Stomach smooth muscle (tissue), 2 donors: ENCODE measurements around the gene SULF2.

Experiments used
- H3K27ac ChIP-seq: one replicate; pipeline ENCODE4 v1.7.0; 2013; ENCODE audit warnings: mild to moderate bottlenecking, low read length, inconsistent platforms
- H3K27me3 ChIP-seq, 2 donors: one replicate each; pipeline ENCODE4 v1.7.0; 2013; ENCODE audit warnings: low read length in 2 of 2; ENCODE audit not compliant: insufficient read depth in 2 of 2, control insufficient read depth in 1 of 2
- H3K36me3 ChIP-seq, 2 donors: one replicate each; pipeline ENCODE4 v1.7.0; 2013; ENCODE audit warnings: low read length in 2 of 2; ENCODE audit not compliant: control insufficient read depth in 2 of 2, insufficient read depth in 2 of 2
- H3K4me1 ChIP-seq: one replicate; pipeline ENCODE4 v1.7.0; 2013; ENCODE audit warnings: low read length; ENCODE audit not compliant: control insufficient read depth, insufficient read depth
- H3K4me3 ChIP-seq, 2 donors: one replicate each; pipeline ENCODE4 v1.7.0; 2013; ENCODE audit warnings: low read length in 2 of 2
- H3K9ac ChIP-seq, 2 donors: one replicate each; pipeline ENCODE4 v1.7.0; 2013; ENCODE audit warnings: low read length in 2 of 2, mild to moderate bottlenecking in 1 of 2
- H3K9me3 ChIP-seq, 2 donors: one replicate each; pipeline ENCODE4 v1.7.0; 2013; ENCODE audit warnings: low read length in 2 of 2; ENCODE audit not compliant: control insufficient read depth in 2 of 2
- donor health status: healthy.
- donor health status: Pancreatic carcinoma.

Gene SULF2

GRCh38 chr20:47680804-47681529, 104.3 kb downstream of the SULF2 start:
- Histone ChIP-seq H3K27me3 (no peaks in the 10 kb centered on the region), H3K27ac (no peak overlapping the region), H3K9me3 (no peaks in the 10 kb centered on the region), H3K4me1 (peaks cover 10% of the 10 kb centered on the region), H3K4me3 (no peak overlapping the region), H3K36me3 (peaks cover 9 to 16% of the 10 kb centered on the region in 2 donors), H3K9ac (no peak overlapping the region)

GRCh38 chr20:47679462-47679861, 105.8 kb downstream of the SULF2 start:
- Histone ChIP-seq H3K9me3 (no peaks in the 10 kb centered on the region), H3K27ac (no peak overlapping the region), H3K4me3 (no peak overlapping the region), H3K9ac (no peak overlapping the region), H3K36me3 (peaks cover 13 to 17% of the 10 kb centered on the region in 2 donors), H3K27me3 (no peaks in the 10 kb centered on the region), H3K4me1 (peaks cover 10% of the 10 kb centered on the region)

GRCh38 chr20:47678536-47678935, 106.7 kb downstream of the SULF2 start:
- Histone ChIP-seq H3K9ac (no peak overlapping the region), H3K9me3 (no peaks in the 10 kb centered on the region), H3K27me3 (no peaks in the 10 kb centered on the region), H3K4me1 (peaks cover 10% of the 10 kb centered on the region), H3K36me3 (peaks cover 12 to 18% of the 10 kb centered on the region in 2 donors), H3K27ac (no peak overlapping the region), H3K4me3 (no peak overlapping the region)

GRCh38 chr20:47677635-47678453, 107.4 kb downstream of the SULF2 start:
- H3K27me3 ChIP-seq: no peaks in the 10 kb centered on the region
- H3K36me3 ChIP-seq: peaks cover 11 to 15% of the 10 kb centered on the region in 2 donors
- H3K9me3 ChIP-seq: no peaks in the 10 kb centered on the region
- H3K9ac ChIP-seq: no peak overlapping the region
- no peak overlapping the region for H3K4me3 ChIP-seq
- peaks cover 10% of the 10 kb centered on the region for H3K4me1 ChIP-seq
- H3K27ac ChIP-seq: no peak overlapping the region

GRCh38 chr20:47676912-47677634, 108.2 kb downstream of the SULF2 start:
- Histone ChIP-seq H3K4me1 (peaks cover 7% of the 10 kb centered on the region), H3K27me3 (no peaks in the 10 kb centered on the region), H3K4me3 (no peak overlapping the region), H3K9me3 (no peaks in the 10 kb centered on the region), H3K9ac (no peak overlapping the region), H3K27ac (no peak overlapping the region), H3K36me3 (peaks cover 11 to 15% of the 10 kb centered on the region in 2 donors)

- no peaks in the 10 kb centered on the region for H3K27me3 ChIP-seq
- H3K36me3 ChIP-seq: peaks cover 11 to 15% of the 10 kb centered on the region in 2 donors
- peaks cover 7% of the 10 kb centered on the region for H3K4me1 ChIP-seq
- H3K4me3 ChIP-seq: no peak overlapping the region
- H3K9me3 ChIP-seq: no peaks in the 10 kb centered on the region
- H3K27ac ChIP-seq: no peak overlapping the region
- no peak overlapping the region for H3K9ac ChIP-seq
These were observed 109.0 kb downstream of the SULF2 start for GRCh38 chr20:47676219-47676721.

GRCh38 chr20:47675190-47676142, 109.8 kb downstream of the SULF2 start:
- Histone ChIP-seq H3K4me3 (no peak overlapping the region), H3K27ac (no peak overlapping the region), H3K9ac (no peak overlapping the region), H3K36me3 (peaks cover 11 to 14% of the 10 kb centered on the region in 2 donors), H3K9me3 (no peaks in the 10 kb centered on the region), H3K27me3 (no peaks in the 10 kb centered on the region), H3K4me1 (peaks cover 7% of the 10 kb centered on the region)

- Histone ChIP-seq H3K9me3 (no peaks in the 10 kb centered on the region), H3K27me3 (no peaks in the 10 kb centered on the region), H3K36me3 (peaks cover 11 to 12% of the 10 kb centered on the region in 2 donors), H3K4me3 (no peak overlapping the region), H3K4me1 (peaks cover 7% of the 10 kb centered on the region), H3K27ac (no peak overlapping the region), H3K9ac (no peak overlapping the region)
These were observed 110.6 kb downstream of the SULF2 start for GRCh38 chr20:47674686-47675085.

- Histone ChIP-seq H3K36me3 (peaks cover 11 to 12% of the 10 kb centered on the region in 2 donors), H3K27me3 (no peaks in the 10 kb centered on the region), H3K9ac (no peak overlapping the region), H3K4me1 (peaks cover 7% of the 10 kb centered on the region), H3K9me3 (no peaks in the 10 kb centered on the region), H3K4me3 (no peak overlapping the region), H3K27ac (no peak overlapping the region)
These were observed 111.1 kb downstream of the SULF2 start for GRCh38 chr20:47674145-47674544.

GRCh38 chr20:47673671-47673955, 111.7 kb downstream of the SULF2 start:
- no peak overlapping the region for H3K27ac ChIP-seq
- no peak overlapping the region for H3K4me3 ChIP-seq
- H3K4me1 ChIP-seq: peaks cover 7% of the 10 kb centered on the region
- peaks cover 11 to 12% of the 10 kb centered on the region in 2 donors for H3K36me3 ChIP-seq
- H3K9me3 ChIP-seq: no peaks in the 10 kb centered on the region
- no peak overlapping the region for H3K9ac ChIP-seq
- H3K27me3 ChIP-seq: no peaks in the 10 kb centered on the region
